ENCODE results near the gene BHLHE40. TPM values are rescaled to one million over a fixed set of nuclear protein-coding genes. Genes with fewer than 3 reads are reported as not detected.

BHLHE40 gene
- total and polyA plus RNA-seq, 2 of the 8 experiments (the other 6 are each of a cell fraction or from before 2014, with no cell fraction given) = 1.5 to 2.2 TPM

GRCh38 chr3:5012367-5012766, 33.1 kb downstream of the BHLHE40 start:
- no peak overlapping the region for H4K5ac ChIP-seq (ENCODE audit: insufficient read length, low read depth, low read length)
- H3K36me3 ChIP-seq (ENCODE audit: control insufficient read depth in 2 of 4, insufficient read depth in 4 of 4, low read length in 3 of 4) = no peaks in the 10 kb centered on the region
- ChIA-PET CTCF (ENCODE audit: partially characterized antibody) (interaction anchor here (0.6 to 2.1 kb wide), 8 partner anchors 10 to 502 kb away, joined by 3 to 8 read pairs (median 4); no protein-coding TSS in a partner anchor), POLR2A (ENCODE audit: partially characterized antibody) (interaction anchor here (0.7 kb wide), 1 partner anchor 65 kb away, joined by 3 read pairs; no protein-coding TSS in a partner anchor)
- H3K79me2 ChIP-seq (ENCODE audit: control insufficient read depth in 1 of 2, insufficient read depth in 2 of 2, low read length in 2 of 2) = no peaks in the 10 kb centered on the region
- H3K23ac ChIP-seq (ENCODE audit: insufficient read length) = no peak overlapping the region
- H3K14ac ChIP-seq (ENCODE audit: insufficient read length) = no peak overlapping the region
- no peak overlapping the region for H2BK5ac ChIP-seq (ENCODE audit: low read depth, low read length)
- H4K20me1 ChIP-seq (replicated peaks in 1 of 2; ENCODE audit: control insufficient read depth in 1 of 2, insufficient read depth in 2 of 2, low read length in 2 of 2) = no peaks in the 10 kb centered on the region
- no peak overlapping the region for H4K91ac ChIP-seq (replicated peaks; ENCODE audit: insufficient read length, low read length)
- FAIRE-seq (no peak), DNase-seq (ENCODE audit: low read depth in 1 of 2, low spot score in 2 of 2) (no peak)
- no peak overlapping the region for H2AFZ ChIP-seq (ENCODE audit: low read length)
- no peak overlapping the region for H2BK120ac ChIP-seq (replicated peaks; ENCODE audit: low read depth, low read length)
- H3K4me2 ChIP-seq (ENCODE audit: insufficient read depth in 1 of 2, low read depth in 2 of 2, low read length in 2 of 2) = no peak overlapping the region
- no peak overlapping the region for H3K56ac ChIP-seq (replicated peaks; ENCODE audit: insufficient read length, low read depth, low read length)
- no peak overlapping the region for H3K4me3 ChIP-seq (ENCODE audit: extremely low read depth in 1 of 4, insufficient read depth in 2 of 4, low read depth in 3 of 4, low read length in 4 of 4)
- H2AK5ac ChIP-seq (ENCODE audit: low read depth, low read length) = no peak overlapping the region
- H3K18ac ChIP-seq (ENCODE audit: extremely low read depth, low read length) = no peak overlapping the region
- H3K9ac ChIP-seq (replicated peaks in 1 of 4; ENCODE audit: extremely low read depth in 1 of 4, low read depth in 3 of 4, low read length in 3 of 4) = no peak overlapping the region
- H3K4ac ChIP-seq (replicated peaks; ENCODE audit: insufficient read length, low read depth, low read length) = no peak overlapping the region
- no peaks in the 10 kb centered on the region for H3K79me1 ChIP-seq (ENCODE audit: low read depth, low read length)
- 88% methylated on average over 2 of the region's 2 CpGs; no CpG with 5 or more reads in 1 of the 2 experiments for WGBS, 2 experiments (ENCODE audit: extremely low coverage in 1 of 2, insufficient coverage in 1 of 2, insufficient read length in 1 of 2, insufficient replicate concordance in 2 of 2, low coverage in 1 of 2, low lambda C conversion rate in 2 of 2, missing lambda C conversion rate in 1 of 2)
- H3K27ac ChIP-seq (ENCODE audit: low read depth, low read length) = no peak overlapping the region
- no peak overlapping the region for H2BK20ac ChIP-seq (ENCODE audit: low read length)
- no peak for TF ChIP-seq GABPA (IDR thresholded peaks at IDR 0.05; ENCODE audit: borderline replicate concordance, insufficient read depth, low read length)
- no peak for TF ChIP-seq RBBP5 (IDR thresholded peaks at IDR 0.05; ENCODE audit: borderline replicate concordance, low read depth, low read length)
- TF ChIP-seq RXRA (IDR thresholded peaks at IDR 0.05; ENCODE audit: insufficient read depth, low read depth, low read length) = no peak
- TF ChIP-seq SP1 (IDR thresholded peaks at IDR 0.05; ENCODE audit: low read depth, low read length) = no peak
- peaks cover 0 to 2% (median 0%) of the 10 kb centered on the region in 4 experiments; a peak in 3 of 7 replicates for H3K4me1 ChIP-seq (replicated peaks in 1 of 4; ENCODE audit: control insufficient read depth in 3 of 4, insufficient read depth in 4 of 4, low read length in 3 of 4)
- H4K8ac ChIP-seq (ENCODE audit: extremely low read depth, insufficient read depth, low read length) = no peak overlapping the region
- H3K23me2 ChIP-seq (ENCODE audit: low read depth, low read length) = no peaks in the 10 kb centered on the region
- peak overlapping the region; percentile 6; the same call in 1 of the 2 replicates for H2BK12ac ChIP-seq (ENCODE audit: low read depth, low read length)
- no peak overlapping the region for H2BK15ac ChIP-seq (ENCODE audit: low read length)
- no peaks in the 10 kb centered on the region for H3K9me3 ChIP-seq (ENCODE audit: insufficient read depth in 2 of 2, low read depth in 1 of 2, low read length in 1 of 2)
- H3K27me3 ChIP-seq (replicated peaks in 1 of 4; ENCODE audit: control insufficient read depth in 3 of 4, extremely low read depth in 1 of 4, insufficient read depth in 3 of 4, low read length in 3 of 4) = no peaks in the 10 kb centered on the region
